HepG2 (cell line): ENCODE results near the gene KRI1. TPM values are rescaled to one million over a fixed set of nuclear protein-coding genes. Genes with fewer than 3 reads are reported as not detected.
A peak's percentile ranks its signal among the peaks of the same experiment; 100 is the strongest.

Source experiments
- CENPT ChIP-seq: sonication (generic); formaldehyde crosslinking; IDR thresholded peaks from 2 replicates; pipeline ENCODE4 v1.8.0; 2022; ENCODE audit warnings: low read depth, mild to moderate bottlenecking, moderate library complexity, missing genetic modification reagents
- HNRNPK ChIP-seq: fragments of 200-400 bp; formaldehyde crosslinking; IDR thresholded peaks from 2 replicates; pipeline ENCODE4 v1.6.1; 2018; ENCODE audit warnings: low read length, low read depth, moderate library complexity, mild to moderate bottlenecking; ENCODE audit not compliant: poor library complexity, severe bottlenecking
- ZNF30 ChIP-seq: sonication (generic); formaldehyde crosslinking; IDR thresholded peaks from 2 replicates; pipeline ENCODE4 v1.5.0; 2020; ENCODE audit warnings: mild to moderate bottlenecking, missing genetic modification reagents
- ZNF335 ChIP-seq: sonication (generic); formaldehyde crosslinking; IDR thresholded peaks from 2 replicates; pipeline ENCODE4 v1.4.0; 2020; ENCODE audit warnings: missing genetic modification reagents
- polyA plus RNA-seq, 8 experiments: library from polyadenylated mRNA; depleted of rRNA in 3 of 8; stranded (reverse) in 7 of 8; unstranded in 1 of 8; fragments of >200 nt; fragmentation: Illumina TruSeq in 4 of 8; extraction: Trizol in 4 of 8; gene quantifications; 2 replicates each; pipeline versions ENCODE4 v1.2.1 to v1.2.3, GENCODE V29; 2011 to 2016; ENCODE audit warnings: low read depth in 4 of 8, missing spikeins in 1 of 8, mixed read lengths in 1 of 8; ENCODE audit not compliant: insufficient read depth in 1 of 8
- total RNA-seq, 5 experiments: library from RNA; depleted of rRNA; stranded (reverse); fragments of >200 nt; fragmentation: Illumina TruSeq; extraction: Trizol; gene quantifications; 2 replicates each; pipeline ENCODE4 v1.2.3, GENCODE V29; 2016; ENCODE audit warnings: low read depth in 1 of 5
- TF ChIP-seq, protein P1 (sequence below): sonication (generic); formaldehyde crosslinking; IDR thresholded peaks from 2 replicates; pipeline ENCODE4 v1.4.0; 2020; ENCODE audit warnings: mild to moderate bottlenecking, missing genetic modification reagents
- TF ChIP-seq, protein P2 (sequence below): sonication (generic); formaldehyde crosslinking; IDR thresholded peaks from 2 replicates; pipeline ENCODE4 v1.9.0; 2022; ENCODE audit warnings: missing genetic modification reagents, mild to moderate bottlenecking, borderline replicate concordance
- TF ChIP-seq, protein P3 (sequence below): sonication (generic); formaldehyde crosslinking; IDR thresholded peaks from 2 replicates; pipeline ENCODE4 v1.5.1; 2020; ENCODE audit warnings: missing genetic modification reagents, mild to moderate bottlenecking, borderline replicate concordance
- TF ChIP-seq, protein P4 (sequence below): sonication (generic); formaldehyde crosslinking; IDR thresholded peaks from 2 replicates; pipeline ENCODE4 v1.4.0; 2020; ENCODE audit warnings: missing genetic modification reagents
- TF ChIP-seq, protein P5 (sequence below): sonication (generic); formaldehyde crosslinking; IDR thresholded peaks from 2 replicates; pipeline ENCODE4 v1.4.0; 2020; ENCODE audit warnings: missing genetic modification reagents
- TF ChIP-seq, protein P6 (sequence below): sonication (generic); formaldehyde crosslinking; IDR thresholded peaks from 2 replicates; pipeline ENCODE4 v1.5.1; 2020; ENCODE audit warnings: mild to moderate bottlenecking, missing genetic modification reagents, moderate library complexity
- TF ChIP-seq, protein P7 (sequence below): sonication (generic); formaldehyde crosslinking; conservative IDR thresholded peaks from 2 replicates; pipeline ENCODE4 v1.4.0; 2020; ENCODE audit warnings: missing genetic modification reagents

KRI1 gene
- total and polyA plus RNA-seq, 2 of the 13 experiments (the other 11 are each of a cell fraction or from before 2014, with no cell fraction given): 9.1 to 11.7 TPM

DNA sequence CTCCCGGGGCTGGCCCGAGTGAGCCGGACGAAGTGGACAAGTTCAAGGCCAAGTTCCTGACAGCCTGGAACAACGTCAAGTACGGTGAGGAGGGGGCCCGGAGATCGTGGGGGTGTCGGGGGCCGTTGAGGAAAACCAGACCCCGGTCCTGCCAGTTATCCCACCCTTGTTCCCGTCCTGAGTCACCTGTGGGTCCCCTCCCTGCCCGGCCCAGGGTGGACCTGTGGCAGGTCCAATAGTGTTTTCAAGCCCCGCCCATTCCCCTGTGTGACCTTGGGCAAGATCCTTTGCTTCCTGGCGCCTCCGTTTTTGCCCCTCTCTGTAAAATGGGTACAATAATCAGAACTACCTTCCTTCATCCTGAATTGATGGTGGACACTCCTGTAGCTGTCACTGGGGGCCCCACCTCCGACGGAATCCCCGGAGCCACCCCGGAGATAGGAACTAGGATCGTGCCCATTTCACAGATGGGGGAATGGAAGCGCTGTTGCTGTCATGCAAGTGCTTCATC lies 21.5 kb downstream of the KRI1 start (continued):
- TF ChIP-seq, protein P1, sequence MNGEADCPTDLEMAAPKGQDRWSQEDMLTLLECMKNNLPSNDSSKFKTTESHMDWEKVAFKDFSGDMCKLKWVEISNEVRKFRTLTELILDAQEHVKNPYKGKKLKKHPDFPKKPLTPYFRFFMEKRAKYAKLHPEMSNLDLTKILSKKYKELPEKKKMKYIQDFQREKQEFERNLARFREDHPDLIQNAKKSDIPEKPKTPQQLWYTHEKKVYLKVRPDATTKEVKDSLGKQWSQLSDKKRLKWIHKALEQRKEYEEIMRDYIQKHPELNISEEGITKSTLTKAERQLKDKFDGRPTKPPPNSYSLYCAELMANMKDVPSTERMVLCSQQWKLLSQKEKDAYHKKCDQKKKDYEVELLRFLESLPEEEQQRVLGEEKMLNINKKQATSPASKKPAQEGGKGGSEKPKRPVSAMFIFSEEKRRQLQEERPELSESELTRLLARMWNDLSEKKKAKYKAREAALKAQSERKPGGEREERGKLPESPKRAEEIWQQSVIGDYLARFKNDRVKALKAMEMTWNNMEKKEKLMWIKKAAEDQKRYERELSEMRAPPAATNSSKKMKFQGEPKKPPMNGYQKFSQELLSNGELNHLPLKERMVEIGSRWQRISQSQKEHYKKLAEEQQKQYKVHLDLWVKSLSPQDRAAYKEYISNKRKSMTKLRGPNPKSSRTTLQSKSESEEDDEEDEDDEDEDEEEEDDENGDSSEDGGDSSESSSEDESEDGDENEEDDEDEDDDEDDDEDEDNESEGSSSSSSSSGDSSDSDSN: no peak
- no peak for TF ChIP-seq CENPT
- TF ChIP-seq, protein P2, sequence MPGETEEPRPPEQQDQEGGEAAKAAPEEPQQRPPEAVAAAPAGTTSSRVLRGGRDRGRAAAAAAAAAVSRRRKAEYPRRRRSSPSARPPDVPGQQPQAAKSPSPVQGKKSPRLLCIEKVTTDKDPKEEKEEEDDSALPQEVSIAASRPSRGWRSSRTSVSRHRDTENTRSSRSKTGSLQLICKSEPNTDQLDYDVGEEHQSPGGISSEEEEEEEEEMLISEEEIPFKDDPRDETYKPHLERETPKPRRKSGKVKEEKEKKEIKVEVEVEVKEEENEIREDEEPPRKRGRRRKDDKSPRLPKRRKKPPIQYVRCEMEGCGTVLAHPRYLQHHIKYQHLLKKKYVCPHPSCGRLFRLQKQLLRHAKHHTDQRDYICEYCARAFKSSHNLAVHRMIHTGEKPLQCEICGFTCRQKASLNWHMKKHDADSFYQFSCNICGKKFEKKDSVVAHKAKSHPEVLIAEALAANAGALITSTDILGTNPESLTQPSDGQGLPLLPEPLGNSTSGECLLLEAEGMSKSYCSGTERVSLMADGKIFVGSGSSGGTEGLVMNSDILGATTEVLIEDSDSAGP (CRISPR knock-in tag): peak; percentile 28; the same call in 1 of the 2 replicates
- TF ChIP-seq HNRNPK: no peak
- TF ChIP-seq, protein P3, sequence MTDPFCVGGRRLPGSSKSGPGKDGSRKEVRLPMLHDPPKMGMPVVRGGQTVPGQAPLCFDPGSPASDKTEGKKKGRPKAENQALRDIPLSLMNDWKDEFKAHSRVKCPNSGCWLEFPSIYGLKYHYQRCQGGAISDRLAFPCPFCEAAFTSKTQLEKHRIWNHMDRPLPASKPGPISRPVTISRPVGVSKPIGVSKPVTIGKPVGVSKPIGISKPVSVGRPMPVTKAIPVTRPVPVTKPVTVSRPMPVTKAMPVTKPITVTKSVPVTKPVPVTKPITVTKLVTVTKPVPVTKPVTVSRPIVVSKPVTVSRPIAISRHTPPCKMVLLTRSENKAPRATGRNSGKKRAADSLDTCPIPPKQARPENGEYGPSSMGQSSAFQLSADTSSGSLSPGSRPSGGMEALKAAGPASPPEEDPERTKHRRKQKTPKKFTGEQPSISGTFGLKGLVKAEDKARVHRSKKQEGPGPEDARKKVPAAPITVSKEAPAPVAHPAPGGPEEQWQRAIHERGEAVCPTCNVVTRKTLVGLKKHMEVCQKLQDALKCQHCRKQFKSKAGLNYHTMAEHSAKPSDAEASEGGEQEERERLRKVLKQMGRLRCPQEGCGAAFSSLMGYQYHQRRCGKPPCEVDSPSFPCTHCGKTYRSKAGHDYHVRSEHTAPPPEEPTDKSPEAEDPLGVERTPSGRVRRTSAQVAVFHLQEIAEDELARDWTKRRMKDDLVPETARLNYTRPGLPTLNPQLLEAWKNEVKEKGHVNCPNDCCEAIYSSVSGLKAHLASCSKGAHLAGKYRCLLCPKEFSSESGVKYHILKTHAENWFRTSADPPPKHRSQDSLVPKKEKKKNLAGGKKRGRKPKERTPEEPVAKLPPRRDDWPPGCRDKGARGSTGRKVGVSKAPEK (CRISPR knock-in tag): no peak
- TF ChIP-seq, protein P4, sequence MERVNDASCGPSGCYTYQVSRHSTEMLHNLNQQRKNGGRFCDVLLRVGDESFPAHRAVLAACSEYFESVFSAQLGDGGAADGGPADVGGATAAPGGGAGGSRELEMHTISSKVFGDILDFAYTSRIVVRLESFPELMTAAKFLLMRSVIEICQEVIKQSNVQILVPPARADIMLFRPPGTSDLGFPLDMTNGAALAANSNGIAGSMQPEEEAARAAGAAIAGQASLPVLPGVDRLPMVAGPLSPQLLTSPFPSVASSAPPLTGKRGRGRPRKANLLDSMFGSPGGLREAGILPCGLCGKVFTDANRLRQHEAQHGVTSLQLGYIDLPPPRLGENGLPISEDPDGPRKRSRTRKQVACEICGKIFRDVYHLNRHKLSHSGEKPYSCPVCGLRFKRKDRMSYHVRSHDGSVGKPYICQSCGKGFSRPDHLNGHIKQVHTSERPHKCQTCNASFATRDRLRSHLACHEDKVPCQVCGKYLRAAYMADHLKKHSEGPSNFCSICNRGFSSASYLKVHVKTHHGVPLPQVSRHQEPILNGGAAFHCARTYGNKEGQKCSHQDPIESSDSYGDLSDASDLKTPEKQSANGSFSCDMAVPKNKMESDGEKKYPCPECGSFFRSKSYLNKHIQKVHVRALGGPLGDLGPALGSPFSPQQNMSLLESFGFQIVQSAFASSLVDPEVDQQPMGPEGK (CRISPR knock-in tag): peak; percentile 49
- TF ChIP-seq, protein P5, sequence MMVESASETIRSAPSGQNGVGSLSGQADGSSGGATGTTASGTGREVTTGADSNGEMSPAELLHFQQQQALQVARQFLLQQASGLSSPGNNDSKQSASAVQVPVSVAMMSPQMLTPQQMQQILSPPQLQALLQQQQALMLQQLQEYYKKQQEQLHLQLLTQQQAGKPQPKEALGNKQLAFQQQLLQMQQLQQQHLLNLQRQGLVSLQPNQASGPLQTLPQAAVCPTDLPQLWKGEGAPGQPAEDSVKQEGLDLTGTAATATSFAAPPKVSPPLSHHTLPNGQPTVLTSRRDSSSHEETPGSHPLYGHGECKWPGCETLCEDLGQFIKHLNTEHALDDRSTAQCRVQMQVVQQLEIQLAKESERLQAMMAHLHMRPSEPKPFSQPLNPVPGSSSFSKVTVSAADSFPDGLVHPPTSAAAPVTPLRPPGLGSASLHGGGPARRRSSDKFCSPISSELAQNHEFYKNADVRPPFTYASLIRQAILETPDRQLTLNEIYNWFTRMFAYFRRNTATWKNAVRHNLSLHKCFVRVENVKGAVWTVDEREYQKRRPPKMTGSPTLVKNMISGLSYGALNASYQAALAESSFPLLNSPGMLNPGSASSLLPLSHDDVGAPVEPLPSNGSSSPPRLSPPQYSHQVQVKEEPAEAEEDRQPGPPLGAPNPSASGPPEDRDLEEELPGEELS: no peak; the same call in 1 of the 2 replicates
- TF ChIP-seq, protein P6, sequence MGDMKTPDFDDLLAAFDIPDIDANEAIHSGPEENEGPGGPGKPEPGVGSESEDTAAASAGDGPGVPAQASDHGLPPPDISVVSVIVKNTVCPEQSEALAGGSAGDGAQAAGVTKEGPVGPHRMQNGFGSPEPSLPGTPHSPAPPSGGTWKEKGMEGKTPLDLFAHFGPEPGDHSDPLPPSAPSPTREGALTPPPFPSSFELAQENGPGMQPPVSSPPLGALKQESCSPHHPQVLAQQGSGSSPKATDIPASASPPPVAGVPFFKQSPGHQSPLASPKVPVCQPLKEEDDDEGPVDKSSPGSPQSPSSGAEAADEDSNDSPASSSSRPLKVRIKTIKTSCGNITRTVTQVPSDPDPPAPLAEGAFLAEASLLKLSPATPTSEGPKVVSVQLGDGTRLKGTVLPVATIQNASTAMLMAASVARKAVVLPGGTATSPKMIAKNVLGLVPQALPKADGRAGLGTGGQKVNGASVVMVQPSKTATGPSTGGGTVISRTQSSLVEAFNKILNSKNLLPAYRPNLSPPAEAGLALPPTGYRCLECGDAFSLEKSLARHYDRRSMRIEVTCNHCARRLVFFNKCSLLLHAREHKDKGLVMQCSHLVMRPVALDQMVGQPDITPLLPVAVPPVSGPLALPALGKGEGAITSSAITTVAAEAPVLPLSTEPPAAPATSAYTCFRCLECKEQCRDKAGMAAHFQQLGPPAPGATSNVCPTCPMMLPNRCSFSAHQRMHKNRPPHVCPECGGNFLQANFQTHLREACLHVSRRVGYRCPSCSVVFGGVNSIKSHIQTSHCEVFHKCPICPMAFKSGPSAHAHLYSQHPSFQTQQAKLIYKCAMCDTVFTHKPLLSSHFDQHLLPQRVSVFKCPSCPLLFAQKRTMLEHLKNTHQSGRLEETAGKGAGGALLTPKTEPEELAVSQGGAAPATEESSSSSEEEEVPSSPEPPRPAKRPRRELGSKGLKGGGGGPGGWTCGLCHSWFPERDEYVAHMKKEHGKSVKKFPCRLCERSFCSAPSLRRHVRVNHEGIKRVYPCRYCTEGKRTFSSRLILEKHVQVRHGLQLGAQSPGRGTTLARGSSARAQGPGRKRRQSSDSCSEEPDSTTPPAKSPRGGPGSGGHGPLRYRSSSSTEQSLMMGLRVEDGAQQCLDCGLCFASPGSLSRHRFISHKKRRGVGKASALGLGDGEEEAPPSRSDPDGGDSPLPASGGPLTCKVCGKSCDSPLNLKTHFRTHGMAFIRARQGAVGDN (CRISPR knock-in tag): no peak; the same call in 1 of the 2 replicates
- no peak for TF ChIP-seq ZNF30
- TF ChIP-seq, protein P7, sequence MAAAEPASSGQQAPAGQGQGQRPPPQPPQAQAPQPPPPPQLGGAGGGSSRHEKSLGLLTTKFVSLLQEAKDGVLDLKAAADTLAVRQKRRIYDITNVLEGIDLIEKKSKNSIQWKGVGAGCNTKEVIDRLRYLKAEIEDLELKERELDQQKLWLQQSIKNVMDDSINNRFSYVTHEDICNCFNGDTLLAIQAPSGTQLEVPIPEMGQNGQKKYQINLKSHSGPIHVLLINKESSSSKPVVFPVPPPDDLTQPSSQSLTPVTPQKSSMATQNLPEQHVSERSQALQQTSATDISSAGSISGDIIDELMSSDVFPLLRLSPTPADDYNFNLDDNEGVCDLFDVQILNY: no peak
- no peak for TF ChIP-seq ZNF335 (CRISPR knock-in tag)
